ENCODE measurements around the gene VTI1A.

GRCh38 chr10:112622786-112623185, 175.8 kb downstream of the VTI1A start:
- TF ChIP-seq, protein P1, sequence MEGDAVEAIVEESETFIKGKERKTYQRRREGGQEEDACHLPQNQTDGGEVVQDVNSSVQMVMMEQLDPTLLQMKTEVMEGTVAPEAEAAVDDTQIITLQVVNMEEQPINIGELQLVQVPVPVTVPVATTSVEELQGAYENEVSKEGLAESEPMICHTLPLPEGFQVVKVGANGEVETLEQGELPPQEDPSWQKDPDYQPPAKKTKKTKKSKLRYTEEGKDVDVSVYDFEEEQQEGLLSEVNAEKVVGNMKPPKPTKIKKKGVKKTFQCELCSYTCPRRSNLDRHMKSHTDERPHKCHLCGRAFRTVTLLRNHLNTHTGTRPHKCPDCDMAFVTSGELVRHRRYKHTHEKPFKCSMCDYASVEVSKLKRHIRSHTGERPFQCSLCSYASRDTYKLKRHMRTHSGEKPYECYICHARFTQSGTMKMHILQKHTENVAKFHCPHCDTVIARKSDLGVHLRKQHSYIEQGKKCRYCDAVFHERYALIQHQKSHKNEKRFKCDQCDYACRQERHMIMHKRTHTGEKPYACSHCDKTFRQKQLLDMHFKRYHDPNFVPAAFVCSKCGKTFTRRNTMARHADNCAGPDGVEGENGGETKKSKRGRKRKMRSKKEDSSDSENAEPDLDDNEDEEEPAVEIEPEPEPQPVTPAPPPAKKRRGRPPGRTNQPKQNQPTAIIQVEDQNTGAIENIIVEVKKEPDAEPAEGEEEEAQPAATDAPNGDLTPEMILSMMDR (IDR thresholded peaks at IDR 0.05): no peak
- TF ChIP-seq POLR2A (IDR thresholded peaks at IDR 0.05): no peak

Data from uterus (tissue), 2 donors.